ENCODE results near the gene PTGR3. TPM values are rescaled to one million over a fixed set of nuclear protein-coding genes. Genes with fewer than 3 reads are reported as not detected.

Gene PTGR3
- total RNA-seq, 6 experiments from 2014 or later = 37.9 to 47.5 (median 41.8) TPM

- H3K27ac Mint-ChIP-seq = no peak overlapping the region
- H3K4me3 Mint-ChIP-seq = no peak overlapping the region
- TF ChIP-seq CTCF (IDR thresholded peaks at IDR 0.05) = no peak
- peaks cover 70% of the 10 kb centered on the region for H3K4me1 Mint-ChIP-seq (ENCODE audit: low read depth)
- H3K36me3 Mint-ChIP-seq (ENCODE audit: low read depth) = peaks cover 15% of the 10 kb centered on the region
- no peak for DNase-seq
- H3K27me3 Mint-ChIP-seq (ENCODE audit: insufficient read depth) = no peaks in the 10 kb centered on the region
- no peaks in the 10 kb centered on the region for H3K9me3 Mint-ChIP-seq
These were observed 20.0 kb upstream of the PTGR3 start for GRCh38 chr18:75228967-75229366.

GRCh38 chr18:75227535-75228296, 18.8 kb upstream of the PTGR3 start:
- DNase-seq = no peak
- Mint-ChIP-seq H3K4me1 (ENCODE audit: low read depth) (peaks cover 70% of the 10 kb centered on the region), H3K27me3 (ENCODE audit: insufficient read depth) (no peaks in the 10 kb centered on the region), H3K27ac (peak overlapping the region; percentile 90), H3K9me3 (no peaks in the 10 kb centered on the region), H3K4me3 (peak overlapping the region; percentile 90), H3K36me3 (ENCODE audit: low read depth) (peaks cover 15% of the 10 kb centered on the region)
- no peak for TF ChIP-seq CTCF (IDR thresholded peaks at IDR 0.05)

- Mint-ChIP-seq H3K9me3 (no peaks in the 10 kb centered on the region), H3K27ac (peak overlapping the region; percentile 90), H3K4me1 (ENCODE audit: low read depth) (peaks cover 75% of the 10 kb centered on the region), H3K36me3 (ENCODE audit: low read depth) (peaks cover 15% of the 10 kb centered on the region), H3K27me3 (ENCODE audit: insufficient read depth) (no peaks in the 10 kb centered on the region), H3K4me3 (peak overlapping the region; percentile 90)
- no peak for TF ChIP-seq CTCF (IDR thresholded peaks at IDR 0.05)
- DNase-seq = no peak
These were observed 18.0 kb upstream of the PTGR3 start for GRCh38 chr18:75226956-75227316.

- Mint-ChIP-seq H3K27ac (peak overlapping the region; percentile 90), H3K4me1 (ENCODE audit: low read depth) (peaks cover 80% of the 10 kb centered on the region), H3K4me3 (peak overlapping the region; percentile 90), H3K27me3 (ENCODE audit: insufficient read depth) (no peaks in the 10 kb centered on the region), H3K36me3 (ENCODE audit: low read depth) (peaks cover 15% of the 10 kb centered on the region), H3K9me3 (no peaks in the 10 kb centered on the region)
- DNase-seq = no peak
- no peak for TF ChIP-seq CTCF (IDR thresholded peaks at IDR 0.05)
These were observed 17.5 kb upstream of the PTGR3 start for GRCh38 chr18:75226286-75226955.

GRCh38 chr18:75223687-75224347, 14.9 kb upstream of the PTGR3 start:
- Mint-ChIP-seq H3K27ac (peak overlapping the region; percentile 68), H3K9me3 (no peaks in the 10 kb centered on the region), H3K36me3 (ENCODE audit: low read depth) (no peaks in the 10 kb centered on the region), H3K4me3 (peak overlapping the region; percentile 67), H3K27me3 (ENCODE audit: insufficient read depth) (no peaks in the 10 kb centered on the region), H3K4me1 (ENCODE audit: low read depth) (peaks cover 90% of the 10 kb centered on the region)
- no peak for TF ChIP-seq CTCF (IDR thresholded peaks at IDR 0.05)
- DNase-seq = no peak
